ENCODE results near the gene PGAM2.

PGAM2 gene

GRCh38 chr7:44065431-44066110, at the start of gene PGAM2:
PGAM2 (minus strand) TSS chr7:44065567; CDS start chr7:44065529, 38 bp downstream.
- no peak for DNase-seq

- no peak for DNase-seq
These were observed 49.4 kb upstream of the PGAM2 start for GRCh38 chr7:44114586-44115310.

- no peak for DNase-seq
These were observed 48.5 kb upstream of the PGAM2 start for GRCh38 chr7:44113764-44114354.

- no peak for DNase-seq
These were observed 47.8 kb upstream of the PGAM2 start for GRCh38 chr7:44112997-44113763.

- no peak for DNase-seq
These were observed 47.0 kb upstream of the PGAM2 start for GRCh38 chr7:44112231-44112996.

GRCh38 chr7:44111761-44112160, 46.4 kb upstream of the PGAM2 start:
- DNase-seq = no peak

- DNase-seq = no peak
These were observed 45.6 kb upstream of the PGAM2 start for GRCh38 chr7:44110719-44111635.

GRCh38 chr7:44109991-44110390, 44.6 kb upstream of the PGAM2 start:
- DNase-seq = no peak

GRCh38 chr7:44108768-44109750, 43.7 kb upstream of the PGAM2 start:
- DNase-seq = no peak

GRCh38 chr7:44107961-44108767, 42.8 kb upstream of the PGAM2 start:
- no peak for DNase-seq

GRCh38 chr7:44107116-44107960, 42.0 kb upstream of the PGAM2 start:
- no peak for DNase-seq

- DNase-seq = no peak
These were observed 41.1 kb upstream of the PGAM2 start for GRCh38 chr7:44106311-44107065.

GRCh38 chr7:44105832-44106231, 40.5 kb upstream of the PGAM2 start:
- no peak for DNase-seq

- peak in 1 of 6 experiments; percentile 38 for DNase-seq
These were observed 39.7 kb upstream of the PGAM2 start for GRCh38 chr7:44104860-44105771.

GRCh38 chr7:44103923-44104859, 38.8 kb upstream of the PGAM2 start, which contains the start of gene AEBP1:
AEBP1 (plus strand) TSS chr7:44104345; CDS start chr7:44104666, 321 bp downstream.
- peak in 4 of 6 experiments; percentile 15 to 47 (median 22) for DNase-seq
